ENCODE data around the gene ABCA5.
"Not testable (repeated sequence)": the region's sequence is repeated elsewhere in the genome, so short reads cannot be mapped to it uniquely, and the experiment has no call there.

Gene ABCA5

GRCh38 chr17:69220098-69220497 lies 106.8 kb downstream of the ABCA5 start:
- FAIRE-seq, result no peak
- no peak for DNase-seq (ENCODE audit: extremely low spot score, insufficient read length, low read depth)

- FAIRE-seq (no peak), DNase-seq (ENCODE audit: extremely low spot score, insufficient read length, low read depth) (no peak)
These were observed 107.9 kb downstream of the ABCA5 start for GRCh38 chr17:69218986-69219385.

GRCh38 chr17:69213059-69213813 lies 113.7 kb downstream of the ABCA5 start:
- no peak for FAIRE-seq

GRCh38 chr17:69208640-69209039 lies 118.3 kb downstream of the ABCA5 start:
- FAIRE-seq, result no peak
- no peak for DNase-seq (ENCODE audit: extremely low spot score, insufficient read length, low read depth)

More at GRCh38 chr17:69213059-69213813, 113.7 kb downstream of the ABCA5 start:
- no peak for DNase-seq (ENCODE audit: extremely low spot score, insufficient read length, low read depth)

GRCh38 chr17:69207151-69207550 lies 119.8 kb downstream of the ABCA5 start:
- FAIRE-seq (no peak), DNase-seq (ENCODE audit: extremely low spot score, insufficient read length, low read depth) (no peak)

GRCh38 chr17:69198238-69198637 lies 128.7 kb downstream of the ABCA5 start:
- FAIRE-seq (no peak), DNase-seq (ENCODE audit: extremely low spot score, insufficient read length, low read depth) (no peak)

- not testable (repeated sequence) for DNase-seq (ENCODE audit: extremely low spot score, insufficient read length, low read depth); FAIRE-seq
These were observed 130.8 kb downstream of the ABCA5 start for GRCh38 chr17:69196105-69196653.

All from GM18507 (cell line).